HG03432 (cell line): Measurements from ENCODE around the gene TPRG1L.

Source experiments
- ATAC-seq: cut with Tn5 transposase; IDR thresholded peaks from one replicate; pipeline ENCODE4 v1.9.1; 2021; ENCODE audit warnings: mild to moderate bottlenecking, moderate library complexity; ENCODE audit not compliant: unreplicated experiment

TPRG1L gene

GRCh38 chr1:3593334-3593733 lies 31.5 kb upstream of the TPRG1L start:
- ATAC-seq: no peak

- ATAC-seq: no peak
Observed at GRCh38 chr1:3593745-3594144, 31.1 kb upstream of the TPRG1L start.

GRCh38 chr1:3594706-3595377 lies 30.0 kb upstream of the TPRG1L start:
- no peak for ATAC-seq

GRCh38 chr1:3595949-3596348 lies 28.9 kb upstream of the TPRG1L start:
- ATAC-seq: no peak

- ATAC-seq: no peak
Observed at GRCh38 chr1:3596663-3597598, 27.9 kb upstream of the TPRG1L start.

GRCh38 chr1:3597599-3597964 lies 27.2 kb upstream of the TPRG1L start:
- no peak for ATAC-seq

- ATAC-seq: no peak
Observed at GRCh38 chr1:3598051-3598491, 26.7 kb upstream of the TPRG1L start.

GRCh38 chr1:3598522-3599285 lies 26.1 kb upstream of the TPRG1L start:
- ATAC-seq: no peak

GRCh38 chr1:3599286-3599811 lies 25.5 kb upstream of the TPRG1L start:
- ATAC-seq: no peak

GRCh38 chr1:3599816-3600215 lies 25.0 kb upstream of the TPRG1L start:
- ATAC-seq: no peak

GRCh38 chr1:3600354-3600753 lies 24.5 kb upstream of the TPRG1L start:
- no peak for ATAC-seq

GRCh38 chr1:3601743-3602142 lies 23.1 kb upstream of the TPRG1L start:
- ATAC-seq: no peak

GRCh38 chr1:3602375-3602774 lies 22.4 kb upstream of the TPRG1L start:
- no peak for ATAC-seq

GRCh38 chr1:3603156-3603555 lies 21.7 kb upstream of the TPRG1L start:
- ATAC-seq: no peak

GRCh38 chr1:3603571-3604467 lies 21.0 kb upstream of the TPRG1L start:
- ATAC-seq: no peak

- ATAC-seq: no peak
Observed at GRCh38 chr1:3604468-3604974, 20.3 kb upstream of the TPRG1L start.

- ATAC-seq: no peak
Observed at GRCh38 chr1:3604997-3605823, 19.6 kb upstream of the TPRG1L start.

GRCh38 chr1:3606779-3607702 lies 17.8 kb upstream of the TPRG1L start:
- no peak for ATAC-seq
